Measurements from ENCODE around the gene SNX7.

Gene SNX7

DNA sequence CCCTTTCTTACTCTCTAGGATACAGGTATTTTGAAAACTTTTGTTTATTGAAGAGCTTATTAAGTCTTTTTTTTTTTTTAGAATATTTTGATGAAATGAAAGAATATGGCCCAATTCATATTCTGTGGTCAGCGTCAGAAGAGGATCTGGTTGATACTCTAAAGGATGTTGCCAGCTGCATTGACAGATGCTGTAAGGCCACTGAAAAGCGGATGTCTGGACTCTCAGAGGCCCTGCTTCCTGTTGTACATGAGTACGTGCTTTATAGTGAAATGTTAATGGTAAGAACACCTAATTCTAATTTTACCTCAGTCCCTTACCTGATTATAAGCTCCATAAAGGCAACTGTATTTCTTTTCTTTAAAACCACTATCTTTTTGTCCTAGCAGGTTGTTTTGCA is 37.1 kb downstream of the SNX7 start:
- no peak for DNase-seq

DNA sequence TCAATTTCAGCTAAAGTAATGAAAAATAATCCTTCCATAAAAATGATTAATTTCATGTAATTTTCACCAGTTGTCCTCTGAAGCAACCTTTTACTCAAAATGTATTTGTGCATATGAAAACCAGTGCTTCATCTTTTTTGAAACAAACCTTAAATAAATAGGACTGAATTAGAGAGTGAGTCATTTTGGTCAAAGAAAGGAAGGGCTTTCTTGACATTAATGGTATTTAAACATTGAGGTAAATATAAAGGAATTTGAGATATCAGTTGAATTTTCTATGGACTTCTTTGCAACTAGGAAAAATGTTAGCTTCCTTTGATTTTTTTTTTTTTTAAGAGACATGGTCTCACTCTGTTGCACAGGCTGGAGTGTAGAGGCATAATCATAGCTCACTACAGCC is 38.7 kb downstream of the SNX7 start:
- DNase-seq = no peak

GRCh38 chr1:98702976-98703375 is 41.5 kb downstream of the SNX7 start:
- DNase-seq = no peak

- DNase-seq = no peak
Observed at GRCh38 chr1:98704474-98704873, 43.0 kb downstream of the SNX7 start.

DNA sequence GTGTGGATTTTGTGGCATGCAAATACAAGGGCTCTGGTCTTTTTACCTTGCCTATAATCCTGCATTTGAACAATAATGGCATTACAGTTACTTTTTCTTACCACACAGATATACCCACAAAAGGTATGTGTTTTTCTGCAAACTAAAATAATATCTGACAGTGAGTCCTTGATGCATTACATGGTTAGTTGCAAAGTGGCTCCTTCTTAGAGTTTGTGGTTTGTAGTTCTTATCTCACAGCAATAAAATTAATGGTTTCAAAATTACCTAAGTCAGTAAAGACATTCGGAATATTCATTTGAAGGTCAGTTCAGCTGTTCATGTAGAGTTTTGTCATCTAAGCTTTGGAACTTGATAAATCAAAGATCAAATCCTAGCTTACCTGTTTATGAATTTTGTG is 43.5 kb downstream of the SNX7 start:
- no peak for DNase-seq

- no peak for DNase-seq
Observed at GRCh38 chr1:98705591-98705990, 44.1 kb downstream of the SNX7 start.

DNA sequence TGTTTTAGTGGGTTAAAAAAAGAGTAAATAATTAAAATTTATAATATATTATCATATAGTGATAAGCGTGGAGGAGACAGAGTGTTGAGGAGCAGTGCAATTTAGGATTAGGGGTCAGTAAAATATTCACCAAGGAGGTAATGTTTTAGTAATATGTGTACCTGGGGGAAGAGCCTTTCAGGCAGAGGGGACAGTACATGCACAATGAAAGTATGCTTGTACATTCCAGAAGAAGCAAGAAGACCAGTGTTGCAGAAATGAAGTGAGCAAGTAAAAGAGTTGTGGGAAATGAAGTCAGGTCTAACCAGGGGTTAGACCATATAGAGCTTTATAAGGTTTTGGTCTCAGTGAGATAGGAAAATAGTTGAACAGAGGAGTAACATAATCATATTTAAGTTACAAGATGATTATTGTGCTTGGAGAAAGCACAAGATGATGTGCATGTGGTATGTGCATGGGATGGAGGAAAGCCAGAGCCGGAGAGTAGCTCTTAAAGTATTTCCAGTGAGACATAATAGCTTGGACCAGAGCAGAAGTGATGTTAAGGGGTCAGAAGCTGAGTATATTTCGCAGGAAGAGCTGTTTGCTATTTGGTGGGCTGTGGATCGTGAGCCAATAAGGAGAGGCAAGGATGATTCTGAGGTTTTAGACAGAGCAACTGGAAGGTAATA is 44.8 kb downstream of the SNX7 start:
- no peak for DNase-seq

DNA sequence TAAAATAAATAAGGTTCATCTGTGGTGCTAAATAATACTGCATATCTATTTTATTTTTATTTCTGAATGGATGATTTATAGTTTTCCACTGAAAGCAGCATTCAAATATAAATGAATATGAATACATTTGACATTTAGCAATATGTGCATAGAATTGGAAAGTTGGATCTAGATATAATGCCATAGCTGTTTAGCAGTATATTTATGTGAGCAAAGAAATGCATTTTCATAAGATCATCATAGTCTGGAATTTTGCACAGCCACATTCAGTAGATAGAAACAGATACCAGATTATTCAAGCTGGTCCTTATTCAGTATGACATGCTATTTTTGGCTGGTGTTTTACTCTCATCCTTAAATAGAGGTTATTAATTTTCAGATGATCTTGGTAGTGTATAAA is 46.0 kb downstream of the SNX7 start:
- no peak for DNase-seq

DNA sequence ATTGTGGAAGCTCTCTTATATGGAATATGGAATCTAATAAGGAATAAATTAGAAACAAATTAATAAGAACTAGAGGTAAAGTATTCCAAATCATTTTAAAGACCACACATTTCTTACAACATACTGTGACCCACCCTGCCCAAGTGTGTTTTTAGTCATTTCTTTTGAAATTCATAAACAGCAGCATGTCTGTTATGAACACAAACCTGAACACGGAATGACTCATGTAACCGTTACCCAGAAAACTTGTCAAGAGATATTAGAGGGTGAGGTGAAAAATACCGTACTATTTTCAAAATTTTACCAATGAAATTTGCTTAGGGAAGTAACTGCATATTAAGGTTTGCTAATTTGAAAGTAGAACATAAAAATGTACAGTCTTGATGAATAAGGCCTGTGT is 48.4 kb downstream of the SNX7 start:
- no peak for DNase-seq

GRCh38 chr1:98723574-98723973 is 62.1 kb downstream of the SNX7 start:
- no peak for DNase-seq

DNA sequence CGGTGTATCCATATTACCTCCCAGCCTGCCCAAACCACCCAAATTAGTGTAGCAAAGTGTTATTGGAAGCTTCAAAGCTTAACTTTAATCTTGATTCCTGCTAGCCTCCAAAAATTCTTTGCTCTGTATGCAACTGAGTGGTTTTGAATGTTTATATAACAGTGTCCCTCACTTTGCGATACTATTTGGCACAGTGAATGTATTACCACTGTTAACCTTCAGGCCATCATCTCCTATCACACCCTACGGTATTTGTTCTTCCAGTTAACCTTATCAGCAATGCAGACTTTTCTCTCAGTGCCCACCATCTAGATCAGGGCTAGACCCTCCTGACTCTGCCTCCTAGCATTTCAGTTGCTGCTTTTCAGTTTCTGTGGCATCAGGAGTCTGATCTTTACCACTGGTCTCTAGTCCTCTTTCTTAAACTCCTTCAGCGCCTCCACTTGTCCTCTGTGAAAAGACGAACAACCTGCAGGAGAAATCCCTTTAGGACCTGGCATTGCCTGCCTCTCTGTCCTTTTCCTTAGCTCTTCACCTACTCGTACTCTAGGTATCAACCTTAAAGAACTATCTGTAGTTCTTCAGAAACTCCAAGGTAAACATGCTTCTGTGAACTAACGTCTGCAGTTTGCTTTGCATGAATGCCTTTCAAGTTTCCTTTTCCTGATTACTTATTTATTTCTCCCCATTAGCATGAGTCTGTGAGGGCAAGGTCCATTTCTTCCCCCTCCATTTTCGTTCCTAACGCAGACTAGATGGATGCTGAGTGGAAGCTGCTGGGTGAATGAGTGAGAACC is 71.7 kb downstream of the SNX7 start:
- DNase-seq = no peak

DNA sequence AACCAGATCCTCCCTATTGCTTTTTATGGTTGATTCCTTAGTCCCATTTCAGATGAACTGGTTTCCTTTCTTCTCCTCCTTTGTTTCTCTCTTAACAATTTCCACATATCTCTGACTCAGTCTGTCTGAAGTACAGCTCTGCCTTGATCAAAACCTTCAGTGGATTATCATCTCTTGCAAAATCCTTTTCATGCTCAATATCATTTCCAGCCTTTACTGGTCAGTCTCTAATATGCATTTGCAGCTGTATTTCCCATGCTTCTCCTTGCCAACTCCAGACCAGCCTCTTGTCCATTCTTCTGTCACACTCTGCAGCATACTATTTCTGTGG is 72.2 kb downstream of the SNX7 start:
- DNase-seq = no peak

GRCh38 chr1:98735756-98736155 is 74.2 kb downstream of the SNX7 start:
- DNase-seq = no peak

DNA sequence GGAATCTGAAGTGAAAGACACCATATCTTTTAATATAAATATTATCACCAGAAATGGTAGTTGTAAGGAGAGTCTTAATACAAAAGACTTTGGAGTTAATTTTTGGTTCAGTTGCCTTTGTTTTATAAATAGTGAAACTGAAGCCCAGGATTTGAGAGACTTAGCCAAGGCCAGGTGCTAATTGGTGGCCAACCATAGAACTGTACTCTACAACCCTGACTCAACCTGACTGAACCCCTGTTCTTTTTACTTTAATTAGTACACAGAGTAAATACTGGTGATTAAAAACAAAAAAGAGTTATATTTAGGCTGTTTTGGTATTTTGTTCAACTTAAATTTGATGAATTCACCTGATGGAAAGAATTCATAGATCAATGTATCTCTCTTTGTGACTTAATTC is 76.3 kb downstream of the SNX7 start:
- no peak for DNase-seq

- no peak for DNase-seq
Observed at GRCh38 chr1:98739762-98740161, 78.2 kb downstream of the SNX7 start.

- no peak for DNase-seq
Observed at GRCh38 chr1:98741164-98741563, 79.6 kb downstream of the SNX7 start.

GRCh38 chr1:98749152-98749756 is 87.7 kb downstream of the SNX7 start:
- DNase-seq = no peak

DNA sequence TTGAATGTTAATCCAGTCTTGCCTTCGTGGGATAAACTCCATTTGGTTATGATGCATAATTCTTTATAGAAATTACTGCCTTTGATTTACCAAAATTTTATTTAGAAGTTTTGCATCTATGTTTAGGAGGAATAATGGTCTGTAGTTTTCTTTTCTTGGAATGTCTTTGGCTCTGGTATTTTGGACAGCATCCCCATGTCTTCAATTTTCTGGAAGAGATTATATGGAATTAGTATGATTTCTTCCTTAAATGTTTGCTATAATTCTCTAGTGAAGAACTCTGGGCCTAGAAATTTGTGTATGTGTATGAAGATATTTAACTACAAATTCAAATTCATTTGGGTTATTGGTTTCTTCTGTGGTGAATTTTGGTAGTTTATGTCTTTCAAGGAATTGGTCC is 92.7 kb downstream of the SNX7 start:
- DNase-seq = no peak

- DNase-seq = no peak
Observed at GRCh38 chr1:98761219-98761865, 99.8 kb downstream of the SNX7 start.

DNA sequence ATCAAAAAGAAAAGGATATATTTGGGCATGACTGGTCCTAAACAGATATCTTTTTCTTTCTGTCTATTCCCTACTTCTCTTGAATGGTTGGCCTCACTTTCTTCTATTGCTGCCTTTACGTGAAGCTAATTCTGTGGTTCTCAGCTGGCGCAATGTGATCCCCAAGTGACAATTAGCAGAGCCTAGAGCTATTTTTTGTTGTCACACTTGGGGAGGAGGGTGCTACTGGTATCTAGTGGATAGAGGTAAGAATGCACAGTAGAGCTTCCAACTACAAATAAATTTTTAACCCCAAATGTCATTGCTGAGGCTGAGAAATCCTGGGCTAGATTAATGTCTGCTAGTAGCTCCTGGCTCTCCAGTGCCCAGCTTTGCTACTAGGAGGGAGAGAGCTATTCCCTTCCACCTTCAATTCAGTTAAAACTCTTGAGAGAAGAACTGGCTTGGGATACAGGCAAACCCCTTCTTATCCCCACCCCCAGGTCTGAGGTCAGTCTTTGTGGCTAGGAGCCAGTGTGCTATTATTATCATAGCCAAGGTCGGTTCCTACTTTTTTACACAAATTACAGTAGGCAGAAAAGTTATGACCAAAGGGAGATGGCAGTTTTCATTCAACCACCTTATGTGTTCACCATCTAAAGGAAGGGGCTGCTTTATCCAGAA is 102.1 kb downstream of the SNX7 start:
- no peak for DNase-seq

- no peak for DNase-seq
Observed at GRCh38 chr1:98764485-98764884, 103.0 kb downstream of the SNX7 start.

- DNase-seq = no peak
Observed at GRCh38 chr1:98766255-98766654, 104.7 kb downstream of the SNX7 start.

DNA sequence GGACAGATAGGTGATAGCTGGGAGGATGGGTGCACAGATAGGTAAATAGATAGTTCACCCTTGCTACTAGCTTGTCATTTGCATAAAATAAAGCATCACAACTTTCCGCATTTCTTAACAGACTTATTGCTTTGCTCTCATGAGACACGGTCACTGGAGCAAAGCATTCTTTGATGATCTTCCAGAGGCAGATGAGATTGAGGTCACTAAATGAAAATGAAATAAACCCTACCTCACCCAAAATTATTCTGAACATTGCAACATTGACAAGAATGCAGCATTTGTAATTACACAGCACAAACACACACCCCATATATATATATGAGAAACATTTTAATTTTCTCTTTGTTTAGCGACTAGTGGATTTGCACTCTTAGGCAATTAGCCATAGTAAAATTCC is 107.6 kb downstream of the SNX7 start:
- DNase-seq = no peak
